WTC11 (cell line): Measurements from ENCODE around the gene VGLL3. TPM values are rescaled to one million over a fixed set of nuclear protein-coding genes. Genes with fewer than 3 reads are reported as not detected.

Experiments
- ATAC-seq: fragments of 200-7000 bp; cut with Tn5 transposase; 2 replicates; pipeline ENCODE4 v1.10.0; 2021; ENCODE audit warnings: mild to moderate bottlenecking, moderate library complexity
- CTCF ChIA-PET: fragments of 300-600 bp; sonication (Branson Sonifier 250); formaldehyde crosslinking; loops from one replicate; lab custom pipeline; 2021; ENCODE audit warnings: antibody characterized with exemption; lab: Charles Lee
- POLR2A ChIA-PET: fragments of 350-600 bp; sonication (Branson Sonifier 250); formaldehyde crosslinking; loops from one replicate; lab custom pipeline; 2021; ENCODE audit warnings: antibody characterized with exemption; lab: Charles Lee
- DNase-seq: peaks from one replicate; pipeline ENCODE4 v3.0.0; 2021; ENCODE audit warnings: low spot score
- H3K27ac Mint-ChIP-seq: 2 replicates; pipeline ENCODE4 v1.8.0; 2021; ENCODE audit warnings: mixed read lengths
- H3K27me3 Mint-ChIP-seq: 2 replicates; pipeline ENCODE4 v1.8.0; 2021; ENCODE audit warnings: low read depth, mild to moderate bottlenecking, moderate library complexity, mixed read lengths
- H3K36me3 Mint-ChIP-seq: 2 replicates; pipeline ENCODE4 v1.8.0; 2021; ENCODE audit warnings: mixed read lengths
- H3K4me1 Mint-ChIP-seq: 2 replicates; pipeline ENCODE4 v1.8.0; 2022; ENCODE audit warnings: mixed read lengths
- H3K4me3 Mint-ChIP-seq: 2 replicates; pipeline ENCODE4 v1.8.0; 2021; ENCODE audit warnings: mild to moderate bottlenecking, moderate library complexity, mixed read lengths
- H3K9me3 Mint-ChIP-seq: 2 replicates; pipeline ENCODE4 v1.8.0; 2021; ENCODE audit warnings: mixed read lengths
- AFF4 ChIP-seq: sonication (generic); formaldehyde crosslinking; IDR thresholded peaks from 2 replicates; pipeline ENCODE4 v1.8.1; 2023; ENCODE audit warnings: mild to moderate bottlenecking, missing genetic modification reagents, borderline replicate concordance
- ELF4 ChIP-seq: sonication (generic); formaldehyde crosslinking; IDR thresholded peaks from 2 replicates; pipeline ENCODE4 v1.8.1; 2022; ENCODE audit warnings: low read depth, mild to moderate bottlenecking, moderate library complexity, missing genetic modification reagents
- ETV6 ChIP-seq: sonication (generic); formaldehyde crosslinking; IDR thresholded peaks from 2 replicates; pipeline ENCODE4 v1.8.1; 2022; ENCODE audit warnings: mild to moderate bottlenecking, missing genetic modification reagents
- FOXK1 ChIP-seq: sonication (generic); formaldehyde crosslinking; IDR thresholded peaks from 2 replicates; pipeline ENCODE4 v1.8.0; 2022; ENCODE audit warnings: mild to moderate bottlenecking, moderate library complexity, missing genetic modification reagents
- FOXP1 ChIP-seq: sonication (generic); formaldehyde crosslinking; IDR thresholded peaks from 2 replicates; pipeline ENCODE4 v1.8.0; 2022; ENCODE audit warnings: missing genetic modification reagents, mild to moderate bottlenecking, moderate library complexity, borderline replicate concordance
- HMGA2 ChIP-seq: fragments of 250-450 bp; sonication (Bioruptor Pico); IDR thresholded peaks from 2 replicates; pipeline ENCODE4 v1.4.0; 2021; ENCODE audit warnings: mild to moderate bottlenecking, moderate library complexity
- IRF2 ChIP-seq: sonication (generic); formaldehyde crosslinking; IDR thresholded peaks from 2 replicates; pipeline ENCODE4 v1.8.0; 2022; ENCODE audit warnings: low read depth, missing genetic modification reagents, borderline replicate concordance
- NR3C1 ChIP-seq: sonication (generic); formaldehyde crosslinking; conservative IDR thresholded peaks from 2 replicates; pipeline ENCODE4 v1.8.1; 2023; ENCODE audit warnings: low read depth, mild to moderate bottlenecking, missing genetic modification reagents
- SMAD3 ChIP-seq: sonication (generic); formaldehyde crosslinking; IDR thresholded peaks from 2 replicates; pipeline ENCODE4 v1.8.0; 2022; ENCODE audit warnings: missing genetic modification reagents, mild to moderate bottlenecking, borderline replicate concordance
- SP1 ChIP-seq: sonication (generic); formaldehyde crosslinking; conservative IDR thresholded peaks from 2 replicates; pipeline ENCODE4 v1.8.1; 2022; ENCODE audit warnings: missing genetic modification reagents
- STAT6 ChIP-seq: sonication (generic); formaldehyde crosslinking; conservative IDR thresholded peaks from 2 replicates; pipeline ENCODE4 v1.8.1; 2023; ENCODE audit warnings: mild to moderate bottlenecking, low read depth, missing genetic modification reagents, moderate library complexity
- USF2 ChIP-seq: sonication (generic); formaldehyde crosslinking; IDR thresholded peaks from 2 replicates; pipeline ENCODE4 v1.8.1; 2023; ENCODE audit warnings: mild to moderate bottlenecking, missing genetic modification reagents, moderate library complexity
- ZNF317 ChIP-seq: sonication (generic); formaldehyde crosslinking; IDR thresholded peaks from 2 replicates; pipeline ENCODE4 v1.8.1; 2023; ENCODE audit warnings: low read depth, mild to moderate bottlenecking, moderate library complexity, missing genetic modification reagents, borderline replicate concordance
- ZNF671 ChIP-seq: fragments of 250-450 bp; sonication (Bioruptor Pico); IDR thresholded peaks from 2 replicates; pipeline ENCODE4 v1.8.0; 2021; ENCODE audit warnings: mild to moderate bottlenecking
- total RNA-seq: library from RNA; stranded (reverse); gene quantifications from 3 replicates; pipeline ENCODE4 v1.2.3, GENCODE V29; 2021
- TF ChIP-seq, protein P1 (sequence below): sonication (generic); formaldehyde crosslinking; IDR thresholded peaks from 2 replicates; pipeline ENCODE4 v1.8.1; 2022; ENCODE audit warnings: low read depth, mild to moderate bottlenecking, moderate library complexity, missing genetic modification reagents, borderline replicate concordance
- TF ChIP-seq, protein P2 (sequence below): fragments of 250-450 bp; sonication (Bioruptor Pico); IDR thresholded peaks from 2 replicates; pipeline ENCODE4 v1.9.0; 2021; ENCODE audit warnings: moderate library complexity, mild to moderate bottlenecking, inconsistent platforms, borderline replicate concordance
- TF ChIP-seq, protein P3 (sequence below): sonication (generic); formaldehyde crosslinking; IDR thresholded peaks from 2 replicates; pipeline ENCODE4 v1.8.1; 2023; ENCODE audit warnings: mild to moderate bottlenecking, missing genetic modification reagents
- TF ChIP-seq, protein P4 (sequence below): sonication (generic); formaldehyde crosslinking; IDR thresholded peaks from 2 replicates; pipeline ENCODE4 v1.8.1; 2022; ENCODE audit warnings: missing genetic modification reagents, borderline replicate concordance

The VGLL3 gene
- total RNA-seq, 1 experiment from 2014 or later, result 10.4 TPM

DNA sequence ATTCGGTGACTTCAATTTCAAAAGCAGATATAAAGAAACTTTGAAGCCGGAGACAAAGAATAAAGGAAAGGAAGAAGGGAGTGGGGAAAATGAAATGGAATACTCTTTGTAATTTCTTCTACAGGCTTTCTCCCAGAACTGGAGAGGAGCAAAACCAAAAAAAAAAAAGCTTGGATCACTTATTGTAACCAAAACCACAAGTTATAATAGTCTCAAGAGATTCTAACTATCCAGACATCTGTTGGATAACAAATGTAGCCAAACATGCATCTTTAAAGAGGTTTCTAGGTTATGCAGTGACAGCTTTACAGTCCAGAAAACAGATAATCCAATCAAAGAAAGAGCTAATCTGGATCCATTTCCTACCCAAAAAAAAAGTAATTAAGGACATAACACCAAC is 36.2 kb downstream of the VGLL3 start (continued):
- TF ChIP-seq SMAD3 (CRISPR knock-in tag) (no peak), FOXK1 (CRISPR knock-in tag) (no peak)

DNA sequence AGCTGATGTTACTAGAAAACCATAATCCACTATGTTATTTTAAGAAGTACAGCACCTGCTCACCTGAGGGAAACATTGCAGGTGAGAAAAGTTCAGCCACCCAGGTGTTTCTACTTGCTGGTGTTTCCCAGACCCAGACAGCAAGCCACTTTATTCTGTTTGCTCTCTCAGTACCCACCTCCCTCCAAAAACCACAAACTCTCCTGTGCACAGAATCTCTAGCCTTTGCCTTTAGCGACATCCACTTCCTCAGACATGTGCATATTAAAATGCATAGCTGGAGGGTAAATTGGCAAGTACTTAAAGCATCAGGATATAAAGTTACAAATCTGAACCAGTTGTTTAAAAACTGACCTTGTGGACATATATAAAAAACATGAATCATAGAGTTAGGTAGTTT is 36.7 kb downstream of the VGLL3 start:
- Mint-ChIP-seq H3K27me3 (no peaks in the 10 kb centered on the region), H3K4me3 (no peak overlapping the region), H3K9me3 (no peaks in the 10 kb centered on the region), H3K27ac (no peak overlapping the region), H3K4me1 (peaks cover 39% of the 10 kb centered on the region), H3K36me3 (no peaks in the 10 kb centered on the region)
- DNase-seq, result no peak
- ChIA-PET POLR2A (no interaction called here), CTCF (no interaction called here)
- ATAC-seq, result no peak
- no peak for TF ChIP-seq HMGA2

DNA sequence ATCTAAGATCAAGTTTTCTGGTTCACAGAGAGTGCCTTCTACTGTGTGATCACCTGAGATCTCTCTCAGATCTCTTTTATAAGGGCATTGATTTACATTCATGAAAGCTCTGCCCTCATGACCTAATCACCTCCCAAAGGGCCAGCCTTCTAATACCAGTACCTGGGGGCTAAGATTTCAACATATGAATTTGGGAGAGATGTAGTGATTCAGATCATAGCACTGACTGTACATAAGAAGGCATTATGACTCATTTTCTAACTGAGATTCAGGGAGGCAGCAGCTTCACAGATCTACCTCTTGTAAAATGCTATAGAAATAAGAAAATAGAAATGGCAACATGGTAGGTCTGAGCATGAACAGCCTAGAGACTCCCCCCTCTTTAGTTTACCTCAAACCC is 39.6 kb downstream of the VGLL3 start:
- H3K27me3 Mint-ChIP-seq, result no peaks in the 10 kb centered on the region
- H3K27ac Mint-ChIP-seq, result no peak overlapping the region
- POLR2A ChIA-PET, result no interaction called here
- no peak overlapping the region for H3K4me3 Mint-ChIP-seq
- CTCF ChIA-PET, result no interaction called here
- no peaks in the 10 kb centered on the region for H3K9me3 Mint-ChIP-seq
- no peak for DNase-seq
- peaks cover 34% of the 10 kb centered on the region for H3K4me1 Mint-ChIP-seq
- no peaks in the 10 kb centered on the region for H3K36me3 Mint-ChIP-seq
- no peak for ATAC-seq
- TF ChIP-seq ETV6 (CRISPR knock-in tag) (no peak), ZNF317 (CRISPR knock-in tag) (no peak), NR3C1 (CRISPR knock-in tag) (no peak), ELF4 (CRISPR knock-in tag) (no peak), STAT6 (CRISPR knock-in tag) (no peak), IRF2 (CRISPR knock-in tag) (no peak), SP1 (CRISPR knock-in tag) (no peak), USF2 (no peak), FOXP1 (no peak), ZNF671 (CRISPR knock-in tag) (no peak), AFF4 (CRISPR knock-in tag) (no peak)
- TF ChIP-seq, protein P1, sequence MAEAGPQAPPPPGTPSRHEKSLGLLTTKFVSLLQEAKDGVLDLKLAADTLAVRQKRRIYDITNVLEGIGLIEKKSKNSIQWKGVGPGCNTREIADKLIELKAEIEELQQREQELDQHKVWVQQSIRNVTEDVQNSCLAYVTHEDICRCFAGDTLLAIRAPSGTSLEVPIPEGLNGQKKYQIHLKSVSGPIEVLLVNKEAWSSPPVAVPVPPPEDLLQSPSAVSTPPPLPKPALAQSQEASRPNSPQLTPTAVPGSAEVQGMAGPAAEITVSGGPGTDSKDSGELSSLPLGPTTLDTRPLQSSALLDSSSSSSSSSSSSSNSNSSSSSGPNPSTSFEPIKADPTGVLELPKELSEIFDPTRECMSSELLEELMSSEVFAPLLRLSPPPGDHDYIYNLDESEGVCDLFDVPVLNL (CRISPR knock-in tag), result no peak
- TF ChIP-seq, protein P2, sequence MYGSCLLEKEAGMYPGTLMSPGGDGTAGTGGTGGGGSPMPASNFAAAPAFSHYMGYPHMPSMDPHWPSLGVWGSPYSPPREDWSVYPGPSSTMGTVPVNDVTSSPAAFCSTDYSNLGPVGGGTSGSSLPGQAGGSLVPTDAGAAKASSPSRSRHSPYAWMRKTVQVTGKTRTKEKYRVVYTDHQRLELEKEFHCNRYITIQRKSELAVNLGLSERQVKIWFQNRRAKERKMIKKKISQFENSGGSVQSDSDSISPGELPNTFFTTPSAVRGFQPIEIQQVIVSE (CRISPR knock-in tag), result no peak
- TF ChIP-seq, protein P3, sequence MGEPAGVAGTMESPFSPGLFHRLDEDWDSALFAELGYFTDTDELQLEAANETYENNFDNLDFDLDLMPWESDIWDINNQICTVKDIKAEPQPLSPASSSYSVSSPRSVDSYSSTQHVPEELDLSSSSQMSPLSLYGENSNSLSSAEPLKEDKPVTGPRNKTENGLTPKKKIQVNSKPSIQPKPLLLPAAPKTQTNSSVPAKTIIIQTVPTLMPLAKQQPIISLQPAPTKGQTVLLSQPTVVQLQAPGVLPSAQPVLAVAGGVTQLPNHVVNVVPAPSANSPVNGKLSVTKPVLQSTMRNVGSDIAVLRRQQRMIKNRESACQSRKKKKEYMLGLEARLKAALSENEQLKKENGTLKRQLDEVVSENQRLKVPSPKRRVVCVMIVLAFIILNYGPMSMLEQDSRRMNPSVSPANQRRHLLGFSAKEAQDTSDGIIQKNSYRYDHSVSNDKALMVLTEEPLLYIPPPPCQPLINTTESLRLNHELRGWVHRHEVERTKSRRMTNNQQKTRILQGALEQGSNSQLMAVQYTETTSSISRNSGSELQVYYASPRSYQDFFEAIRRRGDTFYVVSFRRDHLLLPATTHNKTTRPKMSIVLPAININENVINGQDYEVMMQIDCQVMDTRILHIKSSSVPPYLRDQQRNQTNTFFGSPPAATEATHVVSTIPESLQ (CRISPR knock-in tag), result no peak
- TF ChIP-seq, protein P4, sequence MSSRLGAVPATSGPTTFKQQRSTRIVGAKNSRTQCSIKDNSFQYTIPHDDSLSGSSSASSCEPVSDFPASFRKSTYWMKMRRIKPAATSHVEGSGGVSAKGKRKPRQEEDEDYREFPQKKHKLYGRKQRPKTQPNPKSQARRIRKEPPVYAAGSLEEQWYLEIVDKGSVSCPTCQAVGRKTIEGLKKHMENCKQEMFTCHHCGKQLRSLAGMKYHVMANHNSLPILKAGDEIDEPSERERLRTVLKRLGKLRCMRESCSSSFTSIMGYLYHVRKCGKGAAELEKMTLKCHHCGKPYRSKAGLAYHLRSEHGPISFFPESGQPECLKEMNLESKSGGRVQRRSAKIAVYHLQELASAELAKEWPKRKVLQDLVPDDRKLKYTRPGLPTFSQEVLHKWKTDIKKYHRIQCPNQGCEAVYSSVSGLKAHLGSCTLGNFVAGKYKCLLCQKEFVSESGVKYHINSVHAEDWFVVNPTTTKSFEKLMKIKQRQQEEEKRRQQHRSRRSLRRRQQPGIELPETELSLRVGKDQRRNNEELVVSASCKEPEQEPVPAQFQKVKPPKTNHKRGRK, result no peak
